Stimulated activated CD8-positive, alpha-beta memory T cell treated with anti-CD3 and anti-CD28 coated beads, Interleukin-4, amount 100 ng/mL, for 24 hours (primary cell): Measurements from ENCODE around the gene C10orf53.

Experiments used
- DNase-seq: peaks from one replicate; pipeline ENCODE4 v3.0.0-alpha.2; 2020; ENCODE audit warnings: low read depth

The C10orf53 gene

DNA sequence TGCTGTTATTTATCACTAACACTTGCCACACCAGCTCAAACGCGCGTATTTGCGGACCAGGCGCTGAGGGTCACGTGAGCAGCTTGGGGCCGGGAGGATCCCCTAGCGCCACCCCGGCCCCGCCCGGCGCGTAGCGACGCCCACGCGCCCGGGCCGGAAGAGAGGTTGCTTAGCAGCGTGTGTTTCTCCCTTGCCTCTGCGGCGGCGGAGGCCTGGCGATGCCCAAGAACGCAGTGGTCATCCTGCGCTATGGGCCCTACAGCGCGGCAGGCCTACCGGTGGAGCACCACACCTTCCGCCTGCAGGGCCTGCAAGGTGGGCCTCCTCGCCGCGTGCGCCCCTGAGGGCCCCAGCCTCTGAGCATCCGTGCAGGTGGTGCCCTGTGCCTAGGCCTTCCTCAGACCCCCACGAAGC, at the start of gene C10orf53:
Gene C10orf53 (plus strand): TSS at position 172 of the 414 bp plus-strand sequence. CDS start 47 bp downstream, at position 219.
- DNase-seq = peak; percentile 1

- DNase-seq = no peak
Observed at GRCh38 chr10:49631975-49632374, 47.5 kb upstream of the C10orf53 start.

GRCh38 chr10:49632406-49633317, 46.8 kb upstream of the C10orf53 start:
- no peak for DNase-seq

DNA sequence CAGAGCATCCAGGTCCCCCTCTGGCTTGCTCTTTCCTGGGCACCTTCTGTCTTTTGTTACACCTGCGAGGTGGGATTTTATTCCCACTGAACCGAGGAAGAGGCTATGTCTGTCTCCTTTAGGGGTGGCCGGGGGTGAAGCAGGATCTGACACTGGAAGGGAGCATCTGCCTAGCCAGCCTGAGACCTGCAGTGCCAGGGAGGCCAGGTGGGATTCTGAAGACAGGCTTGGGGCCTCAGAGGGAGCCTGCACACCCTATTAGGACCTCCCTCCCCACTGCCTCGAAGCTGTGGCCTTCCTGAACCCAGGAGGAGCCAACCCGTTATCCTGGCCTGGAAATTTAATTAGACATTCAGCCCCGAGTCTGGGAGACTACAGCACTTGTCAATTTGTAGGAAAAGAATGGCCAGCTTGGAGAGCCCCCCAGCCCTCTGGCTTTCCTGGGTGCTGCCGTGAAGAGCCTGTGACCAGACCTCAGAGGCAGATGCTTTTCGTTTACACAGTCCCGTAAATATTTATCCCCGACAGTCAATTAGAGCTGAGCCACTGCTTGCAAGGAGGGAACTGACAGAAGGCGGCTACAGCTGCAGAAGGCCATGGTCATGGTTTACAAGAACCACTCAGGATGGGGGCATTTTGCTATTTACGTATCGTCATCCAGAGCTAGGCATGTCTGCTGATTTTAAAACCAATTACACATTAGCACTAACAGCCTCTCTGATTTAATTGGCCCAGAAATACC, 46.0 kb upstream of the C10orf53 start:
- no peak for DNase-seq

GRCh38 chr10:49634069-49634660, 45.3 kb upstream of the C10orf53 start:
- no peak for DNase-seq

DNA sequence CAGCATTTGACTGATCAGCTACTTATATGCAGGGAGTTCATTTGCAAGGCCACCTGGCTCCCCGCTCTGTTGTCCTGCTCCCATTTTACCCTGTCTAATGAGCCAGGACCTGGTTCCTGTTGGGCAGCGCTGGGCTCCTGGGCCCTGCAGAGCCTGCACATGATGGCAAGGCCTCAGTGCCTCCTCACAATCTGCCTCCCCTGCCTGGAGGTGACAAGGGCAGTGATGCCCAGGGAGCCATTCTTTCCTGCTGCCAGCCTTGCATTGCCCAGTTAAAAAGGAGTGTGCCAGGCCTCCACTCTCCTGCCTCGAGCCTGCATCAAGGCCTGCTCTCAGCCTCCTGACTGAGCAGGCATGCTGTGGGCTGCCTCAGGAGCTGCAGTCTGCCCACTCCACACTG, 37.1 kb upstream of the C10orf53 start:
- DNase-seq = no peak

- DNase-seq = no peak
Observed at GRCh38 chr10:49643241-49644034, 36.0 kb upstream of the C10orf53 start.

- no peak for DNase-seq
Observed at GRCh38 chr10:49644035-49644646, 35.3 kb upstream of the C10orf53 start.

- DNase-seq = no peak
Observed at GRCh38 chr10:49645417-49645816, 34.0 kb upstream of the C10orf53 start.

DNA sequence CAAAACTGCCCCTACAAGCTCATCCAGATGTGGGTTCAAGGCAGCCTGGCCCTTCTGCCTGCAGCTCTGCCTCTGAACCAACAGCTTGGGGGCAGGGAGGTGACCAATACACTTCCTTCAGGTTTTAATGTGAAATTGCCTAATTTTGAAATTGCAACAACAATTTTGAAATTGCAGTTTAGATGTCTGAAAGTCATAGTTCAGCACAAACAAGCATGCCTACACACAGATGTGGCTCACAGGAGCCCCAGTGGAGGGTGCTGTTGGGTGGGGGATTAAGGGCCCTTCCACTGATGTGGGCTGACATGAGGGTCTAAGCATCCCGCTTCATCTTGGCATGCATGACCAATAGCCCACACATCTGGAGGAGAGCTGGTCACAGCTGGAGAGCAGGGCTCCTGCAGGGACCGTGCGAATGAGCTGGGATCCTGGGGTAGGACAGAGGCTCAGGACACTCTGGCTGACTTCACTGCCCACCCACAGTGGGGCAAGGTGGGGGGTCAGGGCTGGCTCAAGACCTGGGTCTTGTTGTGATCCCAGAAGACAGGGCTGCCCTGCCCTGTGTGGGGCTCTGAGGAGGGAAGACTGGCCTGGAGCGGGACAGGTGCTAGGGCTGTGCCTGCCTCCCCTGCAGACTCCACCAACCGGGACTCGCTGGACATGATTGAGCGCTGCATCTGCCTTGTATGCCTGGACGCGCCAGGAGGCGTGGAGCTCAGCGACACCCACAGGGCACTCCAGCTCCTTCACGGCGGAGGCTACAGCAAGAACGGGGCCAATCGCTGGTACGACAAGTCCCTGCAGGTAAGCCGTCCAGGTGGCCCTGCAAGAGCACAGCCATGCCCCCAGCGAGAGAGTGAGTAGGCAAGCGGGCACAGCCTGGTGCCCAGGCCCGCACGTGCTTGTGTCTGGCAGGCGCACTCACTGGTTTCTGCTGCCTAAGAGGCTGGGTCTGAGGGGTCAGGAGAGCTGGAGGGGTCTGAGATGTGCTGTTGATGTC, 33.3 kb upstream of the C10orf53 start:
- no peak for DNase-seq

GRCh38 chr10:49647554-49647953, 31.9 kb upstream of the C10orf53 start:
- DNase-seq = no peak

DNA sequence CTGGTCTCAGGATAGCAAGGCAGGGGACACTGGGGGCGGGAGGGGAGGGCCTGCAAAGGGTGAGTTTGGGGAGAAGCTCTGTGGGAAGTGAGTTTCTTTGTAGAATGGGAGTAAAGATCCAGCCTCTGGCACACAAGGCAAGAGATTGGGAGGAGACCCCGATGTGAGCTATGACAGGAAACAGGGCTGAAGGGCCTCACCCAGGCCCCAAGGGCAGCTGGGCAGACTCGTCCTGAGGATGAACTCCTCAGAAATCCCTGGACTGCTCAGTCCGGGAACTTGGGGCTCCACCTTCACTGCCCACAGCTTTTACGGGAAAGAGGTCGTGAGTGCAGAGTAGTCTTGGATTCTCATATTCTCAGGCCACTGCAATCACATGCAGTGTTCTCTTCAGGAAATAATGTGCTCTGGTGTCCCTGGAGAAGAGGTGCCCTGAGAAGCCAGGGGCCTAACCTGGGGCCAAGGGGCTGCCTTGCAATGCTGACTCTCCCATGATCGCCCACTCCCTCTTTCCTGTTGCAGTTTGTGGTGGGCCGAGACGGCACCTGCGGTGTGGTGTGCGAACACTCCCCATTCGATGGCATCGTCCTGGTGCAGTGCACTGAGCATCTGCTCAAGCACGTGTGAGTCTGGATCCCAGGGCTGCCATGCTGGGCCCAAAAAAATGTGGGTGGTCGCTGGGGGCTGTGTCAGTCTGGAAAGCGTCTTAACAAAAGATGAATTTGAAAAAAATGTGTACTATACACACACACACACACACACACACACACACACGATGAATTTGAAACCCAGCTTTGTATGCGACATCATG, 31.3 kb upstream of the C10orf53 start:
- DNase-seq = no peak

DNA sequence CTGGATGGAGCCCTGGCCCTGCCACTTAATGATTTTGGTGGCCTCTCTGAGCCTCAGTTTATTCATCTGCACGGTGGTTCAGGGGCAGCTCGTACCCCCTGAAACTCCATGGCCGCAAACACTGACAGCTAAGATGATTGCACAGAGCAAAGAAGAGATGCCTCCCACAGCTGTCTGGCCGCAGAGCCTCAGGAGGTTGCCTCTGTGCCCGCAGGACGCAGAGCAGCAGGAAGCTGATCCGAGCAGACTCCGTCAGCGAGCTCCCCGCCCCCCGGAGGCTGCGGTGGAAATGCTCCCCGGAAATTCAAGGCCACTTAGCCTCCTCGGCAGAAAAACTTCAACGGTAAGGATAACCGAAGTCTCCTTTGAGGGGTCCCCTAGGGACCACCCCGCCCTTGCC, 30.2 kb upstream of the C10orf53 start:
- DNase-seq = peak; percentile 19

GRCh38 chr10:49649936-49650723, 29.3 kb upstream of the C10orf53 start:
- no peak for DNase-seq

- no peak for DNase-seq
Observed at GRCh38 chr10:49650724-49651034, 28.8 kb upstream of the C10orf53 start.

GRCh38 chr10:49651039-49651835, 28.2 kb upstream of the C10orf53 start:
- no peak for DNase-seq

- DNase-seq = no peak
Observed at GRCh38 chr10:49651917-49652316, 27.5 kb upstream of the C10orf53 start.
